A549 (cell line): ENCODE results near the gene GSTO2.

ENCODE experiments used
- CHD2 ChIP-seq: fragments of 150-350 bp; IDR thresholded peaks from 2 replicates; pipeline ENCODE4 v1.6.1; 2014; ENCODE audit warnings: low read length; ENCODE audit not compliant: partially characterized antibody
- CTCF ChIP-seq: fragments of >200 bp; sonication (Bioruptor Twin); formaldehyde crosslinking; IDR thresholded peaks from 3 replicates; pipeline ENCODE4 v1.5.1; 2016
- E2F6 ChIP-seq: IDR thresholded peaks from 2 replicates; pipeline ENCODE4 v1.6.1; 2012; ENCODE audit warnings: low read depth, borderline replicate concordance
- HOXA7 ChIP-seq: fragments of 250-450 bp; sonication (Bioruptor Pico); IDR thresholded peaks from 2 replicates; pipeline ENCODE4 v1.5.0; 2020; ENCODE audit warnings: mild to moderate bottlenecking, moderate library complexity
- POLR2A ChIP-seq: IDR thresholded peaks from 2 replicates; pipeline ENCODE4 v1.6.1; 2012; ENCODE audit warnings: mild to moderate bottlenecking, low read length

GRCh38 chr10:104250371-104250770 is 18.6 kb upstream of the GSTO2 start:
- TF ChIP-seq CTCF (no peak), POLR2A (no peak), CHD2 (no peak), E2F6 (no peak), HOXA7 (CRISPR knock-in tag) (no peak)
